GM19240 (cell line): ENCODE results near the gene ACBD6.
A peak's percentile ranks its signal among the peaks of the same experiment; 100 is the strongest.

Experiments
- DNase-seq: peaks from one replicate; pipeline ENCODE4 v3.0.0; 2011; ENCODE audit warnings: low spot score; ENCODE audit not compliant: insufficient read length

ACBD6 gene

GRCh38 chr1:180257486-180257885, 244.9 kb downstream of the ACBD6 start:
- DNase-seq: no peak

GRCh38 chr1:180257028-180257386, 245.4 kb downstream of the ACBD6 start:
- no peak for DNase-seq

GRCh38 chr1:180256341-180257027, 245.9 kb downstream of the ACBD6 start:
- DNase-seq: no peak

- no peak for DNase-seq
Observed at GRCh38 chr1:180255536-180256340, 246.6 kb downstream of the ACBD6 start.

- no peak for DNase-seq
Observed at GRCh38 chr1:180254854-180255253, 247.5 kb downstream of the ACBD6 start.

GRCh38 chr1:180254496-180254819, 247.9 kb downstream of the ACBD6 start:
- DNase-seq: no peak

- DNase-seq: no peak
Observed at GRCh38 chr1:180253585-180254495, 248.5 kb downstream of the ACBD6 start.

GRCh38 chr1:180252638-180253536, 249.5 kb downstream of the ACBD6 start:
- DNase-seq: peak; percentile 67

GRCh38 chr1:180251526-180252305, 250.7 kb downstream of the ACBD6 start:
- no peak for DNase-seq

GRCh38 chr1:180250883-180251509, 251.4 kb downstream of the ACBD6 start:
- DNase-seq: no peak

- no peak for DNase-seq
Observed at GRCh38 chr1:180250499-180250770, 251.9 kb downstream of the ACBD6 start.

- DNase-seq: no peak
Observed at GRCh38 chr1:180249725-180250498, 252.5 kb downstream of the ACBD6 start.

- no peak for DNase-seq
Observed at GRCh38 chr1:180248731-180249681, 253.4 kb downstream of the ACBD6 start.

GRCh38 chr1:180248176-180248575, 254.2 kb downstream of the ACBD6 start:
- DNase-seq: no peak

GRCh38 chr1:180247580-180247979, 254.8 kb downstream of the ACBD6 start:
- no peak for DNase-seq

GRCh38 chr1:180247061-180247460, 255.3 kb downstream of the ACBD6 start:
- no peak for DNase-seq

- no peak for DNase-seq
Observed at GRCh38 chr1:180246579-180246978, 255.8 kb downstream of the ACBD6 start.

GRCh38 chr1:180244840-180245239, 257.5 kb downstream of the ACBD6 start:
- no peak for DNase-seq
